Duodenal mucosa (tissue), 2 donors: Measurements from ENCODE around the gene THAP4.
A peak's percentile ranks its signal among the peaks of the same experiment; 100 is the strongest.

Source experiments
- H3K27ac ChIP-seq: one replicate; pipeline ENCODE4 v1.7.0; 2013; ENCODE audit warnings: low read depth, low read length
- H3K27me3 ChIP-seq, 2 donors: one replicate each; pipeline ENCODE4 v1.7.0; 2013; ENCODE audit warnings: low read length in 2 of 2, control low read depth in 1 of 2; ENCODE audit not compliant: insufficient read depth in 2 of 2, control insufficient read depth in 1 of 2
- H3K36me3 ChIP-seq, 2 donors: one replicate each; pipeline ENCODE4 v1.7.0; 2013; ENCODE audit warnings: low read length in 2 of 2, control low read depth in 1 of 2; ENCODE audit not compliant: insufficient read depth in 2 of 2, control insufficient read depth in 1 of 2
- H3K4me1 ChIP-seq, 2 donors: one replicate each; pipeline ENCODE4 v1.7.0; 2013; ENCODE audit warnings: low read length in 2 of 2, control low read depth in 1 of 2; ENCODE audit not compliant: insufficient read depth in 2 of 2, control insufficient read depth in 1 of 2
- H3K4me3 ChIP-seq, 2 donors: one replicate each; pipeline ENCODE4 v1.7.0; 2013; ENCODE audit warnings: low read length in 2 of 2, low read depth in 1 of 2
- H3K9ac ChIP-seq, 2 donors: one replicate each; pipeline ENCODE4 v1.7.0; 2013; ENCODE audit warnings: low read length in 2 of 2, low read depth in 1 of 2
- H3K9me3 ChIP-seq, 2 donors: one replicate each; pipeline ENCODE4 v1.7.0; 2013; ENCODE audit warnings: low read length in 2 of 2, control low read depth in 1 of 2; ENCODE audit not compliant: control insufficient read depth in 1 of 2

Gene THAP4

GRCh38 chr2:241565411-241565810, 71.5 kb downstream of the THAP4 start:
- Histone ChIP-seq H3K4me1 (peaks cover under 1% of the 10 kb centered on the region in 2 donors), H3K27ac (no peak overlapping the region), H3K36me3 (no peaks in the 10 kb centered on the region)

GRCh38 chr2:241564596-241565410, 72.2 kb downstream of the THAP4 start:
- H3K9ac ChIP-seq, result no peak overlapping the region
- H3K27ac ChIP-seq, result no peak overlapping the region
- H3K4me3 ChIP-seq, result no peak overlapping the region
- H3K27me3 ChIP-seq, result peaks cover 0 to 5% of the 10 kb centered on the region in 2 donors
- peaks cover 7% of the 10 kb centered on the region in 2 donors for H3K4me1 ChIP-seq
- no peaks in the 10 kb centered on the region for H3K36me3 ChIP-seq
- no peaks in the 10 kb centered on the region for H3K9me3 ChIP-seq

More at GRCh38 chr2:241565411-241565810, 71.5 kb downstream of the THAP4 start:
- Histone ChIP-seq H3K9ac (no peak overlapping the region), H3K4me3 (no peak overlapping the region), H3K27me3 (no peaks in the 10 kb centered on the region), H3K9me3 (no peaks in the 10 kb centered on the region)

GRCh38 chr2:241563981-241564595, 72.9 kb downstream of the THAP4 start:
- peaks cover 0 to 9% of the 10 kb centered on the region in 2 donors for H3K27me3 ChIP-seq
- H3K4me1 ChIP-seq, result peaks cover 9% of the 10 kb centered on the region in 2 donors

DNA sequence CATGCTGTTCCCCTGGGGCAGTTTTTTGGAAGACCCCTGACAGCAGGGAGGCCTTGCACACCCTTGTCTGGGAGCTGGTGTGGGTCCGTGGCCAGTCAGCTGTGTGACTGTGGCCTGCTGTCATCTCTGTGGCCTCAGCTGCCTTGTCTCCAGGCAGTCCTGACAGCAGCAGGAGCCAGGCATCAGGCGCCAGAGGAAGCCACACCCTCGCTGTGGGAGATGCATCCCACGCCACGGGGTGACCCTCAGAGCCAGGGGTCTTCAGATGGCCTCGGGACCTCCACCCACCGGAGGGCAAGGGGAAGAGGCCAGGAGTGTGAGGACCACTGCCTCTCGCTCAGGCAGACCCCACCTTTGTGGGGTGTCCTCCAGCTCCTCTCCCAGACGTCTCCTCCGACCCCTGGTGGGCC, 73.4 kb downstream of the THAP4 start:
- H3K27ac ChIP-seq, result no peak overlapping the region
- H3K4me1 ChIP-seq, result peaks cover 9% of the 10 kb centered on the region in 2 donors
- no peak overlapping the region for H3K4me3 ChIP-seq
- no peaks in the 10 kb centered on the region for H3K9me3 ChIP-seq
- H3K27me3 ChIP-seq, result peaks cover 0 to 9% of the 10 kb centered on the region in 2 donors
- no peak overlapping the region for H3K9ac ChIP-seq
- H3K36me3 ChIP-seq, result no peaks in the 10 kb centered on the region

More at GRCh38 chr2:241563981-241564595, 72.9 kb downstream of the THAP4 start:
- Histone ChIP-seq H3K27ac (no peak overlapping the region), H3K36me3 (no peaks in the 10 kb centered on the region), H3K9ac (no peak overlapping the region), H3K9me3 (no peaks in the 10 kb centered on the region), H3K4me3 (no peak overlapping the region)

- Histone ChIP-seq H3K4me1 (peaks cover 9% of the 10 kb centered on the region in 2 donors), H3K9ac (no peak overlapping the region), H3K27me3 (peaks cover 0 to 9% of the 10 kb centered on the region in 2 donors), H3K36me3 (no peaks in the 10 kb centered on the region), H3K27ac (no peak overlapping the region), H3K4me3 (no peak overlapping the region), H3K9me3 (no peaks in the 10 kb centered on the region)
These were observed 73.9 kb downstream of the THAP4 start for GRCh38 chr2:241563031-241563507.

GRCh38 chr2:241562269-241562891, 74.6 kb downstream of the THAP4 start:
- Histone ChIP-seq H3K36me3 (no peaks in the 10 kb centered on the region), H3K9ac (no peak overlapping the region), H3K4me1 (peaks cover 9% of the 10 kb centered on the region in 2 donors), H3K27me3 (peaks cover 0 to 9% of the 10 kb centered on the region in 2 donors), H3K4me3 (no peak overlapping the region), H3K9me3 (no peaks in the 10 kb centered on the region), H3K27ac (no peak overlapping the region)

DNA sequence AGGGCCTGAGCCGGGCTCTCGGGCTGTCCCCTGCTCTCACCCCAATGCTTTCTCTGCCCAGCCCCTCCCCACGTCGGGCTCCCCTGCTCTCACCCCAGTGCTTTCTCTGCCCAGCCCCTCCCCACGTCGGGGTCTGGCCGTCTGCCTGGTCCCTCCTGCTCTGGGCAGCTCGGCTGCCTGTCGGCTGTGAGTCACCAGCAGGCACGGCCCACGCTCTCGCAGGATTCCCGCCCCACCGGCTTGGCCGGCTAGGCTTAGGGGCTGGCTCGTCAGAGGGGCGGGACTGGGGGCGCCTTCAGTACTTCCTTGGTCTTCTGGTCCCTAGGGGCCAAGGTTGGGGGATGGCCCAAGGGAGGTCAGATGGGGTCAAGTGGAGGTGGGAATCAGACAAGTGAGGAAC, 75.1 kb downstream of the THAP4 start:
- Histone ChIP-seq H3K9me3 (no peaks in the 10 kb centered on the region), H3K27me3 (peaks cover 0 to 9% of the 10 kb centered on the region in 2 donors), H3K27ac (no peak overlapping the region), H3K36me3 (no peaks in the 10 kb centered on the region), H3K4me1 (peaks cover 9% of the 10 kb centered on the region in 2 donors), H3K4me3 (no peak overlapping the region), H3K9ac (no peak overlapping the region)

DNA sequence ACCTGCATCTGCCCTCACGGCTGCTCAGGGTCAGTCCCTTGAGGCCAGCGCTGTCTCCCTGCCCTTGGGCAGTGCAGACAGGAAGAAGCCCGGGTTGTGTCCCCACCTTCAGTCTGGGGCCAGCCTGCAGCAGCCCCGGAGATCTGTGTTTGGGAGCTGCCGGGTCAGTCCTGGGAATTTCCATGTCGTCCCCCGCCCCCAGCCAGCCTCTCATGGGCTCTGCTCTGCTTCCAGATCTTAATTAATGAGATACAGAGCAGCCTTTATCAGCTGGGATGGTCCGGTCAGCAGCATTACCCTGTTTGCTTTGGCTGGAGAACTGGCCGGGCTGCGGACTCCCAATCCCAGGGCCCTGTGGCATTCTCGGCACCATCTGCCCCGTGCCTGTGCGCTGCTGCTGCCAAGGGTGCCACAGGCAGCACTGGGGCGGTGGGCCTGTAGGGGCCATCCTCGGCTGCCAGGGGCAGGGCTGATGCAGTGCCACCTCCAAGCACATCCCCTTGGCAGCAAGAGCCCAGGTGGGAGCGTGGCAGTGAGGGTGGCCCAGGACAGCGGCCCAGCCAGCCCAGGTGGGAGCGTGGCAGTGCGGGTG, 76.0 kb downstream of the THAP4 start:
- no peak overlapping the region for H3K27ac ChIP-seq
- H3K9me3 ChIP-seq, result no peaks in the 10 kb centered on the region
- peaks cover 0 to 9% of the 10 kb centered on the region in 2 donors for H3K27me3 ChIP-seq
- H3K4me1 ChIP-seq, result peaks cover 9% of the 10 kb centered on the region in 2 donors
- H3K4me3 ChIP-seq, result no peak overlapping the region
- H3K9ac ChIP-seq, result no peak overlapping the region
- H3K36me3 ChIP-seq, result no peaks in the 10 kb centered on the region

DNA sequence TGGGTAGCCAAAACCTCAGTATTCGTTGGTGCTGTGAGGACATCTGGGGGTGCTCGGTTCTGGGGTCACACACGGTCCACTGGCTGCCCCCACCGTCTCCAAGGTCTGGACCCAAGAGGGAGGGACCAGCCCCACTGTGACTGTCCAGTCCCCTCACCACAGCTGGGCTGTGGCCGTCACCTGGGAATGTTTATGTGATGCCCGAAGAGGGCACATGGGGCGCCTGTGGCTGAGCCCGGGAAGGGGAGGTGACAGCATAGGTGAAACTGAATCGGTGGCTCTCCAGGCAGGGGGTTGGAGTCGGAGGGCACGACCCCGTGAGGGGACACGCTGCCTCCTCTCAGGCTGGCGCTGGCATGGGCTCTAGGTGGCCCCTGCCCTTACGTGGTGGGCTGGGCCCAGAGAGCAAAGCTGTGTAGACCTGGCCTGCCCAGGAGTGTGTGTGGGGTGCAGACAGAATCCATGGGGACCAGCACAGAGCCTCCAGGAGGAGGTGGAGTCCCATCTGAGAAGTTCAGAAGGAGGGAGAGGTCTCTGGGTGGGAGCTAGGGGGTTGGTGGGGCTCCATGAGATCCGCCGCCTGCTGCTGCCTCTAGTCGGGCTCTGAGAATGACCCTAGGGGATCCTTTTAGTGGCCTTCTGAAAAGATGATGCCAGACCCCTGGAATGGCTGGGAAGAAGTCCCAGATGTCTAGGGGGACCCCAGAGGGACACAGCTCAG, 76.6 kb downstream of the THAP4 start:
- peaks cover 9% of the 10 kb centered on the region in 2 donors for H3K4me1 ChIP-seq
- H3K27me3 ChIP-seq, result peaks cover 0 to 9% of the 10 kb centered on the region in 2 donors
- no peaks in the 10 kb centered on the region for H3K36me3 ChIP-seq

More for the DNA sequence above, 76.6 kb downstream of the THAP4 start:
- Histone ChIP-seq H3K4me3 (peak overlapping the region; percentile 58 to 70), H3K27ac (peak overlapping the region; percentile 20), H3K9ac (peak overlapping the region in 1 of 2 donors; percentile 54), H3K9me3 (no peaks in the 10 kb centered on the region)
